Raji (cell line): ENCODE measurements around the gene NABP2.
A peak's percentile ranks its signal among the peaks of the same experiment; 100 is the strongest.

Source experiments
- POLR2A ChIP-seq: IDR thresholded peaks from 2 replicates; pipeline ENCODE4 v1.6.1; 2011; ENCODE audit warnings: low read depth, low read length, control low read depth; ENCODE audit not compliant: insufficient read depth

NABP2 gene

GRCh38 chr12:56224102-56224701 is at the start of gene NABP2:
Gene NABP2 (plus strand): TSS chr12:56224342. CDS start chr12:56224857, 515 bp downstream.
- peak; percentile 65 for TF ChIP-seq POLR2A

GRCh38 chr12:56178347-56178746 is 45.8 kb upstream of the NABP2 start:
- TF ChIP-seq POLR2A, result no peak

GRCh38 chr12:56186957-56187356 is 37.2 kb upstream of the NABP2 start:
- TF ChIP-seq POLR2A, result no peak

GRCh38 chr12:56188131-56188777 is 35.9 kb upstream of the NABP2 start:
- TF ChIP-seq POLR2A, result no peak

- TF ChIP-seq POLR2A, result no peak; the same call in 1 of the 2 replicates
Measured at GRCh38 chr12:56188778-56189098, 35.4 kb upstream of the NABP2 start.

- TF ChIP-seq POLR2A, result peak; percentile 57
Measured at GRCh38 chr12:56189099-56189917, 34.8 kb upstream of the NABP2 start, which contains the start of gene SMARCC2. Gene SMARCC2 (minus strand): TSS chr12:56189483. CDS start chr12:56189461, 22 bp downstream.

- peak; percentile 37 for TF ChIP-seq POLR2A
Measured at GRCh38 chr12:56189918-56190694, 34.0 kb upstream of the NABP2 start.

GRCh38 chr12:56190695-56191155 is 33.4 kb upstream of the NABP2 start:
- TF ChIP-seq POLR2A, result no peak

- no peak for TF ChIP-seq POLR2A
Measured at GRCh38 chr12:56192582-56192981, 31.6 kb upstream of the NABP2 start.

- TF ChIP-seq POLR2A, result no peak
Measured at GRCh38 chr12:56193025-56193578, 31.0 kb upstream of the NABP2 start.

- no peak for TF ChIP-seq POLR2A
Measured at GRCh38 chr12:56197921-56198635, 26.1 kb upstream of the NABP2 start.

GRCh38 chr12:56198836-56199235 is 25.3 kb upstream of the NABP2 start:
- TF ChIP-seq POLR2A, result no peak

- TF ChIP-seq POLR2A, result no peak
Measured at GRCh38 chr12:56202366-56202765, 21.8 kb upstream of the NABP2 start.

- no peak for TF ChIP-seq POLR2A
Measured at GRCh38 chr12:56202838-56203237, 21.3 kb upstream of the NABP2 start.

GRCh38 chr12:56204275-56204674 is 19.9 kb upstream of the NABP2 start:
- TF ChIP-seq POLR2A, result no peak

GRCh38 chr12:56205445-56205844 is 18.7 kb upstream of the NABP2 start:
- no peak for TF ChIP-seq POLR2A
